SW 1271 (cell line): ENCODE results near the gene NMT2.

ENCODE experiments used
- DNase-seq, 2 experiments: peaks; one replicate each; lab custom pipeline; 2025; lab: John Stamatoyannopoulos, UW

NMT2 gene

GRCh38 chr10:15181576-15182156 is 13.2 kb upstream of the NMT2 start:
- DNase-seq = no peak

GRCh38 chr10:15180736-15181135 is 12.2 kb upstream of the NMT2 start:
- no peak for DNase-seq

GRCh38 chr10:15176269-15176668 is 7.8 kb upstream of the NMT2 start:
- DNase-seq = no peak

GRCh38 chr10:15175587-15175986 is 7.1 kb upstream of the NMT2 start:
- no peak for DNase-seq

GRCh38 chr10:15172306-15172840 is 3.9 kb upstream of the NMT2 start:
- DNase-seq = no peak

GRCh38 chr10:15169555-15170401 is 1.3 kb upstream of the NMT2 start:
- DNase-seq = no peak

- peak; percentile 38 to 76 for DNase-seq
These were observed 477 bp upstream of the NMT2 start for GRCh38 chr10:15168786-15169554.

GRCh38 chr10:15167411-15168290 is 842 bp downstream of the NMT2 start:
- peak in 1 of 2 experiments; percentile 28 for DNase-seq

GRCh38 chr10:15166325-15166724 is 2.2 kb downstream of the NMT2 start:
- no peak for DNase-seq

GRCh38 chr10:15163253-15163828 is 5.2 kb downstream of the NMT2 start:
- no peak for DNase-seq

GRCh38 chr10:15158972-15159371 is 9.5 kb downstream of the NMT2 start:
- no peak for DNase-seq

- no peak for DNase-seq
These were observed 10.0 kb downstream of the NMT2 start for GRCh38 chr10:15158448-15158847.

- no peak for DNase-seq
These were observed 12.4 kb downstream of the NMT2 start for GRCh38 chr10:15155978-15156656.

GRCh38 chr10:15152556-15152955 is 15.9 kb downstream of the NMT2 start:
- DNase-seq = no peak

- DNase-seq = no peak
These were observed 17.9 kb downstream of the NMT2 start for GRCh38 chr10:15150563-15150962.

- no peak for DNase-seq
These were observed 19.3 kb downstream of the NMT2 start for GRCh38 chr10:15149042-15149771.

GRCh38 chr10:15147594-15148392 is 20.7 kb downstream of the NMT2 start:
- DNase-seq = no peak

GRCh38 chr10:15146366-15146765 is 22.1 kb downstream of the NMT2 start:
- no peak for DNase-seq

- DNase-seq = no peak
These were observed 23.7 kb downstream of the NMT2 start for GRCh38 chr10:15144788-15145187.
